Panc1 (cell line): Measurements from ENCODE around the gene DAB2IP.

Source experiments
- POLR2AphosphoS5 ChIP-seq: IDR thresholded peaks from 2 replicates; pipeline ENCODE4 v1.6.1; 2012; ENCODE audit warnings: mild to moderate bottlenecking, low read depth, low read length, moderate library complexity
- TF ChIP-seq, protein P1 (sequence below), 2 experiments: IDR thresholded peaks; 2 replicates each; pipeline ENCODE4 v1.6.1; 2011 to 2012; ENCODE audit warnings: low read depth in 2 of 2, control low read depth in 1 of 2, low read length in 1 of 2, mild to moderate bottlenecking in 1 of 2, moderate library complexity in 1 of 2; ENCODE audit not compliant: insufficient read depth in 1 of 2
- TF ChIP-seq, protein P2 (sequence below): fragments of 450-650 bp; IDR thresholded peaks from 2 replicates; pipeline ENCODE4 v1.5.1; 2017; ENCODE audit warnings: mild to moderate bottlenecking

DNA sequence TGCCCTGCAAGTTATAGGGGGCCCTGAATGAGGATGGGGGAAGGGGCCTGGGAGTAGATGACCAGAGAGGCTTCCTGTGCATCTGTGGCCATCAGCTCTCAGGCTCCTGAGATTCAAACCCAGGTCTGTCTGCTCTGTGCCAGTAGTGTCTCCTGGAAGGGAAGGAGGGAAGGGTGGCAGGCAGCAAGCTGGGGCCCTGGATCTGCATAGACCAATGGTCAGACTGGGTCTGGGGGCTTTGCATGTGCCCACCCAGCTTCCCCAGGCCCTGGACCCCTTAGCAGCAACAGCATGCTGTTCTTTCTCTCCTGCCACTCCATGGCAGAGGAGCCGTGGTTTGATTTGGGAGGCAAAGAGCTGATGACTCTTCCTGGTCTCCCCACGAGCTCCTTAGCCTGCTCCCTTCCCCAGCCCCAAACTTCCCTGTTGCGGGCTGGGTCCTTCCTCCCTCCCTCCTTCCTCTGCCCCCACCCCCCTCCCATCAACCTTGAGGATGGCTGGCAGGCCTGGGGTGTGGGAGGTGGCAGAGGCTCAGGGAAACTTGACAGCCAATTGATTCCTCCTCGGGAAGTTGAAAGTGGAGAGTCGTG is 31.6 kb downstream of the DAB2IP start:
- TF ChIP-seq, protein P1, sequence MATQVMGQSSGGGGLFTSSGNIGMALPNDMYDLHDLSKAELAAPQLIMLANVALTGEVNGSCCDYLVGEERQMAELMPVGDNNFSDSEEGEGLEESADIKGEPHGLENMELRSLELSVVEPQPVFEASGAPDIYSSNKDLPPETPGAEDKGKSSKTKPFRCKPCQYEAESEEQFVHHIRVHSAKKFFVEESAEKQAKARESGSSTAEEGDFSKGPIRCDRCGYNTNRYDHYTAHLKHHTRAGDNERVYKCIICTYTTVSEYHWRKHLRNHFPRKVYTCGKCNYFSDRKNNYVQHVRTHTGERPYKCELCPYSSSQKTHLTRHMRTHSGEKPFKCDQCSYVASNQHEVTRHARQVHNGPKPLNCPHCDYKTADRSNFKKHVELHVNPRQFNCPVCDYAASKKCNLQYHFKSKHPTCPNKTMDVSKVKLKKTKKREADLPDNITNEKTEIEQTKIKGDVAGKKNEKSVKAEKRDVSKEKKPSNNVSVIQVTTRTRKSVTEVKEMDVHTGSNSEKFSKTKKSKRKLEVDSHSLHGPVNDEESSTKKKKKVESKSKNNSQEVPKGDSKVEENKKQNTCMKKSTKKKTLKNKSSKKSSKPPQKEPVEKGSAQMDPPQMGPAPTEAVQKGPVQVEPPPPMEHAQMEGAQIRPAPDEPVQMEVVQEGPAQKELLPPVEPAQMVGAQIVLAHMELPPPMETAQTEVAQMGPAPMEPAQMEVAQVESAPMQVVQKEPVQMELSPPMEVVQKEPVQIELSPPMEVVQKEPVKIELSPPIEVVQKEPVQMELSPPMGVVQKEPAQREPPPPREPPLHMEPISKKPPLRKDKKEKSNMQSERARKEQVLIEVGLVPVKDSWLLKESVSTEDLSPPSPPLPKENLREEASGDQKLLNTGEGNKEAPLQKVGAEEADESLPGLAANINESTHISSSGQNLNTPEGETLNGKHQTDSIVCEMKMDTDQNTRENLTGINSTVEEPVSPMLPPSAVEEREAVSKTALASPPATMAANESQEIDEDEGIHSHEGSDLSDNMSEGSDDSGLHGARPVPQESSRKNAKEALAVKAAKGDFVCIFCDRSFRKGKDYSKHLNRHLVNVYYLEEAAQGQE (IDR thresholded peaks at IDR 0.05; ENCODE audit: insufficient read depth in 1 of 2, low read depth in 2 of 2, low read length in 1 of 2): no peak
- TF ChIP-seq, protein P2, sequence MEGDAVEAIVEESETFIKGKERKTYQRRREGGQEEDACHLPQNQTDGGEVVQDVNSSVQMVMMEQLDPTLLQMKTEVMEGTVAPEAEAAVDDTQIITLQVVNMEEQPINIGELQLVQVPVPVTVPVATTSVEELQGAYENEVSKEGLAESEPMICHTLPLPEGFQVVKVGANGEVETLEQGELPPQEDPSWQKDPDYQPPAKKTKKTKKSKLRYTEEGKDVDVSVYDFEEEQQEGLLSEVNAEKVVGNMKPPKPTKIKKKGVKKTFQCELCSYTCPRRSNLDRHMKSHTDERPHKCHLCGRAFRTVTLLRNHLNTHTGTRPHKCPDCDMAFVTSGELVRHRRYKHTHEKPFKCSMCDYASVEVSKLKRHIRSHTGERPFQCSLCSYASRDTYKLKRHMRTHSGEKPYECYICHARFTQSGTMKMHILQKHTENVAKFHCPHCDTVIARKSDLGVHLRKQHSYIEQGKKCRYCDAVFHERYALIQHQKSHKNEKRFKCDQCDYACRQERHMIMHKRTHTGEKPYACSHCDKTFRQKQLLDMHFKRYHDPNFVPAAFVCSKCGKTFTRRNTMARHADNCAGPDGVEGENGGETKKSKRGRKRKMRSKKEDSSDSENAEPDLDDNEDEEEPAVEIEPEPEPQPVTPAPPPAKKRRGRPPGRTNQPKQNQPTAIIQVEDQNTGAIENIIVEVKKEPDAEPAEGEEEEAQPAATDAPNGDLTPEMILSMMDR: no peak
- no peak for TF ChIP-seq POLR2AphosphoS5
